Activated CD4-positive, alpha-beta memory T cell treated with anti-CD3 and anti-CD28 coated beads for 36 hours (primary cell): ENCODE measurements around the gene PER1. TPM values are rescaled to one million over a fixed set of nuclear protein-coding genes. Genes with fewer than 3 reads are reported as not detected.

Experiments used
- CTCF ChIA-PET: fragments of 350-600 bp; sonication (Branson Sonifier 250); formaldehyde crosslinking; loops from one replicate; lab custom pipeline; 2021; ENCODE audit warnings: antibody characterized with exemption, inconsistent platforms; lab: Charles Lee
- POLR2A ChIA-PET: fragments of 350-600 bp; sonication (Branson Sonifier 250); formaldehyde crosslinking; loops from one replicate; lab custom pipeline; 2021; ENCODE audit warnings: antibody characterized with exemption; lab: Charles Lee
- DNase-seq: peaks from one replicate; pipeline ENCODE4 v3.0.0-alpha.2; 2020
- H3K27ac Mint-ChIP-seq: one replicate; pipeline ENCODE4 v1.8.0; 2021; ENCODE audit warnings: mixed read lengths
- H3K27me3 Mint-ChIP-seq: one replicate; pipeline ENCODE4 v1.8.0; 2021; ENCODE audit warnings: mixed read lengths
- H3K36me3 Mint-ChIP-seq: one replicate; pipeline ENCODE4 v1.8.0; 2021; ENCODE audit warnings: mixed read lengths
- H3K4me1 Mint-ChIP-seq: one replicate; pipeline ENCODE4 v1.8.0; 2021; ENCODE audit warnings: low read depth, mixed read lengths
- H3K4me3 Mint-ChIP-seq: one replicate; pipeline ENCODE4 v1.8.0; 2021; ENCODE audit warnings: mild to moderate bottlenecking, mixed read lengths
- H3K9me3 Mint-ChIP-seq: one replicate; pipeline ENCODE4 v1.8.0; 2021; ENCODE audit warnings: mixed read lengths
- intact Hi-C: fragments of 100-400 bp; cut with micrococcal nuclease; formaldehyde crosslinking; loops from one replicate; pipeline ENCODE4 v1.15.1; 2023
- total RNA-seq, 2 experiments: library from RNA; stranded (reverse); gene quantifications; one replicate each; pipeline ENCODE4 v1.2.3, GENCODE V29; 2021

Gene PER1
- total RNA-seq, 2 experiments from 2014 or later, result 48.9 to 56.3 TPM

- no peak for DNase-seq
- ChIA-PET POLR2A (no interaction called here), CTCF (interaction anchor here (1.3 to 2.0 kb wide), 2 partner anchors 8 to 46 kb away, joined by 4 to 9 read pairs; no protein-coding TSS in a partner anchor)
- H3K36me3 Mint-ChIP-seq, result peaks cover 3% of the 10 kb centered on the region
- no peak overlapping the region for H3K27ac Mint-ChIP-seq
- peaks cover 24% of the 10 kb centered on the region for H3K4me1 Mint-ChIP-seq
- H3K4me3 Mint-ChIP-seq, result no peak overlapping the region
- H3K9me3 Mint-ChIP-seq, result no peaks in the 10 kb centered on the region
- intact Hi-C loops, result no loop called here
- no peaks in the 10 kb centered on the region for H3K27me3 Mint-ChIP-seq
These were observed 14.5 kb upstream of the PER1 start for GRCh38 chr17:8166731-8167130.

DNA sequence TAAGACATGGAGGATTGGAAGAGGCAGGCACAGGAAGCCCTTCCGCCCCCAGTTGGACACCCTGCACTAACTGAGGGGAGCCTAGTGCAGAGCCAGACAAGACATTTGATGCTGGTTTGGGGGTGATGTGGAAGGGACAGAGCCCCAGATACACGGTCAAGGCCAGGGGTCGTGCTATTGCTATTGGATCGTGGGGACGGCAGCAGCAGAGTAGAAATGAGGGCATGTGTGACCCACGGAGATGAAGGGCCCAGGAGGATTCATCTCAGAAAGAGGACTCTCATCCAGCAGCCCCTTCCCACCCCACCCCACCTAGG is 12.6 kb upstream of the PER1 start:
- Mint-ChIP-seq H3K4me3 (peak overlapping the region; percentile 77), H3K27me3 (no peaks in the 10 kb centered on the region), H3K27ac (peak overlapping the region; percentile 95), H3K4me1 (peaks cover 42% of the 10 kb centered on the region), H3K9me3 (no peaks in the 10 kb centered on the region), H3K36me3 (peaks cover 20% of the 10 kb centered on the region)
- intact Hi-C loops, result loop anchor here (1.0 kb wide), 4 partner anchors 8 to 46 kb away; partner anchors contain the start of gene AURKB
- CTCF ChIA-PET, result interaction anchor here (1.2 to 1.6 kb wide), 3 partner anchors 25 to 45 kb away, joined by 3 to 7 read pairs (median 5); no protein-coding TSS in a partner anchor
- POLR2A ChIA-PET, result interaction anchor here (1.0 to 4.5 kb wide), 9 partner anchors 8 to 83 kb away, joined by 3 to 146 read pairs (median 5); partner anchors contain the start of genes CTC1, PER1 and TMEM107
- peak; percentile 40 for DNase-seq

GRCh38 chr17:8163978-8164814 is 12.0 kb upstream of the PER1 start:
- intact Hi-C loops, result loop anchor here (1.0 kb wide), 4 partner anchors 8 to 46 kb away; partner anchors contain the start of gene AURKB
- peaks cover 46% of the 10 kb centered on the region for H3K4me1 Mint-ChIP-seq
- H3K9me3 Mint-ChIP-seq, result no peaks in the 10 kb centered on the region
- peak overlapping the region; percentile 77 for H3K4me3 Mint-ChIP-seq
- no peaks in the 10 kb centered on the region for H3K27me3 Mint-ChIP-seq
- CTCF ChIA-PET, result interaction anchor here (1.2 to 1.6 kb wide), 3 partner anchors 25 to 44 kb away, joined by 3 to 7 read pairs (median 5); no protein-coding TSS in a partner anchor
- DNase-seq, result peak; percentile 92
- POLR2A ChIA-PET, result interaction anchor here (0.5 to 4.5 kb wide), 12 partner anchors 9 to 85 kb away, joined by 3 to 146 read pairs (median 4); partner anchors contain the start of genes AURKB, CTC1, PER1 and PFAS
- H3K36me3 Mint-ChIP-seq, result peaks cover 24% of the 10 kb centered on the region
- peak overlapping the region; percentile 95 for H3K27ac Mint-ChIP-seq

GRCh38 chr17:8162997-8163977 is 11.1 kb upstream of the PER1 start:
- H3K4me3 Mint-ChIP-seq, result peak overlapping the region; percentile 86
- DNase-seq, result peak; percentile 46
- POLR2A ChIA-PET, result interaction anchor here (0.5 to 4.5 kb wide), 14 partner anchors 8 to 86 kb away, joined by 3 to 146 read pairs (median 4); partner anchors contain the start of genes AURKB, CTC1, PER1 and PFAS

DNA sequence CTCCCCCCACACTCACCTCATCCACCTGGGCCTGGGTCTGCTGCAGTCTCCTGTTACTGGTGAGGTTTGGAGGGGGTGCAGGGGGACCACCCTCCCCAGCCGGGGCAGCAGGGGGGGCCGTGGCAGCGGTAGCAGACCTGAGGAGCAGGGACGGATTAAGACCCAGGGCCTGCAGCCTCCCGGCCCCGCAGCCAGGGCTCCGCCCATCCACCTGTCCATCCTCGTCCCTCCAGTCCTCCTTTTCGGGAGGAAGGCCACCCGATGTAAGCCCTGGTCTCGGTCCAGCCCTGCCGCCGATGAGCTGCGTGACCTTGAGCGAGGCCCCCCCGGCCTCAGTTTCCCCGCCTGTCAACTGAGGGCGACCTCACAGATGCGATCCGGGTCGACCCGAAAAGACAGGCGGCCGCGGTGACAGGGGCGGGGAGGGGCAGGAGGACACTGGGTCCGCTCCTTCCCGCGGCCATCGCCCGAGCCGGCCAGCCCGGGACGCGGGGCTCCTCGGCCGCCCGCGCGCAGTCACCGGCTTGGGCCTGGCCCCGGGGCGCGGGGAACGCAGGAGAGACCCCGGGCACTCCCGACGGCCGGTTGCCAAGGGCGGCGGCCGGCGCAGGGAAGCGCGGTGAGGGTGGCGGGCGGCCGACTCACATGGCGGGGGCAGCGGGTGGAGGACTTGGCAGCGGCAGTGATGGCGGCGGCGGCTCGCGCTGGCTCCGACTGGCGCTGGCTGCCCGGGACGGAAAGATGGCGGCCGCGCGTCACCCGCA is 10.2 kb upstream of the PER1 start, which contains the start of gene VAMP2:
Gene VAMP2 (minus strand): TSS at position 716 of the 764 bp plus-strand sequence. CDS start 69 bp downstream, at position 647.
- DNase-seq, result peak; percentile 88
- CTCF ChIA-PET, result interaction anchor here (1.6 to 2.2 kb wide), 2 partner anchors 11 to 59 kb away, joined by 3 to 8 read pairs; no protein-coding TSS in a partner anchor
- POLR2A ChIA-PET, result interaction anchor here (0.6 to 4.5 kb wide), 2 partner anchors 9 to 11 kb away, joined by 3 to 146 read pairs; no protein-coding TSS in a partner anchor
- Mint-ChIP-seq H3K36me3 (peaks cover 24% of the 10 kb centered on the region), H3K4me1 (peaks cover 52% of the 10 kb centered on the region), H3K27ac (peak within 1 kb of the TSS; percentile 95), H3K4me3 (peak within 1 kb of the TSS; percentile 86), H3K9me3 (no peaks in the 10 kb centered on the region), H3K27me3 (no peaks in the 10 kb centered on the region)
- intact Hi-C loops, result no loop called here

More at GRCh38 chr17:8162997-8163977, 11.1 kb upstream of the PER1 start:
- Mint-ChIP-seq H3K27me3 (no peaks in the 10 kb centered on the region), H3K9me3 (no peaks in the 10 kb centered on the region), H3K4me1 (peaks cover 52% of the 10 kb centered on the region), H3K27ac (peak overlapping the region; percentile 95), H3K36me3 (peaks cover 24% of the 10 kb centered on the region)
- CTCF ChIA-PET, result interaction anchor here (1.2 to 2.2 kb wide), 4 partner anchors 10 to 43 kb away, joined by 3 to 8 read pairs (median 6); no protein-coding TSS in a partner anchor
- intact Hi-C loops, result no loop called here

DNA sequence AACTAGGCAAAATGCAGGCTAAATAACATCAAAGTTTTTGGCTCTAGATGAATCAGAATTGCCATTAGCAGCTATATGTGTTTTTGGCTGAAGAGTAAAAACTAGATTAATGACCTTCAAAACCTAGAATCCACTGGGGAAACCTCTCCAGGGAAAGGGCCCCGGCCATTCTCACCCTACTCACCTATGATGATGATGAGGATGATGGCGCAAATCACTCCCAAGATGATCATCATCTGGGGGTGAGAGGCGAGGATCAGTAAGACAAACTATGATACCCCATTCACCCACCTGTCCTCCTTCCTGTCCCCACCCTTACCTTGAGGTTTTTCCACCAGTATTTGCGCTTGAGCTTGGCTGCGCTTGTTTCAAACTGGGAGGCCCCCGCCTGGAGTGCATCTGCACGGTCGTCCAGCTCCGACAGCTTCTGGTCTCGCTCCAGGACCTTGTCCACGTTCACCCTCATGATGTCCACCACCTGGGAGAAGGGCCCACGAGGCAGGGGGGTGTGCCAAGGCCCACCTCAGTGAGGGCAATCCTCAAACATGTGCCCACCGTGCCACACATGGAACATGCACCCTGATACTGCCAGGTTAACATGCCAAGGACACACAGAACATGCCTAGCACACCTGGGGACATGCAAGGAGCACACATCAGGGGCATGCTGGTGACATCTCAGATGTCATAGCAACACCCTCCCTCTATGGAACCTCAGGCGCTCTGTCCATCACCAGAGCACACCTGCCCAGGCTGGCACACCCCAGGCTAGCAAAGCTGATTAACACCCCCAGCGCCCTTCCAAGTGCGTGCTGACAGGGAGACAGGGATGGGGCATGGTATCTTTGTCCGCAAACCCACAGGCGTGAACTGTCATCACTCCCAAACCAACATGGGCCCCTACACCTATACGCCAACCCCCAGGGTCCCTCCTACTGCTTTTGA is 9.4 kb upstream of the PER1 start:
- peak; percentile 35 for DNase-seq
- POLR2A ChIA-PET, result interaction anchor here (0.9 to 4.5 kb wide), 4 partner anchors 11 to 215 kb away, joined by 3 to 146 read pairs (median 4); no protein-coding TSS in a partner anchor
- peaks cover 52% of the 10 kb centered on the region for H3K4me1 Mint-ChIP-seq

GRCh38 chr17:8160741-8161221 is 8.6 kb upstream of the PER1 start:
- DNase-seq, result peak; percentile 43
- Mint-ChIP-seq H3K36me3 (peaks cover 24% of the 10 kb centered on the region), H3K27me3 (no peaks in the 10 kb centered on the region), H3K9me3 (no peaks in the 10 kb centered on the region), H3K4me1 (peaks cover 52% of the 10 kb centered on the region), H3K27ac (peak overlapping the region; percentile 92), H3K4me3 (peak overlapping the region; percentile 86)
- intact Hi-C loops, result no loop called here
- ChIA-PET CTCF (interaction anchor here (1.1 to 8.7 kb wide), 6 partner anchors 10 to 60 kb away, joined by 3 to 62 read pairs (median 6); partner anchors contain the start of genes ALOXE3 and HES7), POLR2A (interaction anchor here (0.7 to 4.5 kb wide), 5 partner anchors 12 to 216 kb away, joined by 3 to 146 read pairs (median 3); no protein-coding TSS in a partner anchor)

More for the DNA sequence above, 9.4 kb upstream of the PER1 start:
- no peaks in the 10 kb centered on the region for H3K9me3 Mint-ChIP-seq
- H3K4me3 Mint-ChIP-seq, result peak overlapping the region; percentile 86
- H3K27ac Mint-ChIP-seq, result peak overlapping the region; percentile 92
- CTCF ChIA-PET, result interaction anchor here (1.1 to 8.7 kb wide), 6 partner anchors 11 to 60 kb away, joined by 3 to 62 read pairs (median 6); partner anchors contain the start of genes ALOXE3 and HES7
- H3K27me3 Mint-ChIP-seq, result no peaks in the 10 kb centered on the region
- intact Hi-C loops, result no loop called here
- H3K36me3 Mint-ChIP-seq, result peaks cover 24% of the 10 kb centered on the region

- no peaks in the 10 kb centered on the region for H3K9me3 Mint-ChIP-seq
- H3K27me3 Mint-ChIP-seq, result no peaks in the 10 kb centered on the region
- H3K4me3 Mint-ChIP-seq, result no peak overlapping the region
- H3K27ac Mint-ChIP-seq, result peak overlapping the region; percentile 92
- H3K36me3 Mint-ChIP-seq, result peaks cover 24% of the 10 kb centered on the region
- peaks cover 56% of the 10 kb centered on the region for H3K4me1 Mint-ChIP-seq
- intact Hi-C loops, result no loop called here
- DNase-seq, result no peak
- ChIA-PET CTCF (interaction anchor here (0.5 to 8.7 kb wide), 4 partner anchors 21 to 99 kb away, joined by 3 to 62 read pairs (median 24); partner anchors contain the start of gene ALOXE3), POLR2A (interaction anchor here (0.7 to 1.5 kb wide), 2 partner anchors 22 to 28 kb away, joined by 3 to 6 read pairs; no protein-coding TSS in a partner anchor)
These were observed 8.0 kb upstream of the PER1 start for GRCh38 chr17:8160224-8160577.
